B cell (primary cell): ENCODE results near the gene HSPA12A. TPM values are rescaled to one million over a fixed set of nuclear protein-coding genes. Genes with fewer than 3 reads are reported as not detected.

Source experiments
- ATAC-seq: fragments of 200-7000 bp; cut with Tn5 transposase; one replicate; pipeline ENCODE4 v1.10.0; 2021; ENCODE audit warnings: low read depth, mild to moderate bottlenecking, moderate number of reproducible peaks, moderate library complexity
- CTCF ChIA-PET: fragments of 350-600 bp; sonication (Branson Sonifier 250); formaldehyde crosslinking; loops from one replicate; lab custom pipeline; 2021; ENCODE audit warnings: antibody characterized with exemption, inconsistent platforms; lab: Charles Lee
- POLR2A ChIA-PET: fragments of 350-600 bp; sonication (Branson Sonifier 250); formaldehyde crosslinking; loops from one replicate; lab custom pipeline; 2021; ENCODE audit warnings: antibody characterized with exemption; lab: Charles Lee
- DNase-seq: peaks from one replicate; pipeline ENCODE4 v3.0.0; 2013
- H2AFZ ChIP-seq: 2 replicates; pipeline ENCODE4 v1.6.1; 2012; ENCODE audit warnings: mild to moderate bottlenecking, low read depth, low read length; ENCODE audit not compliant: insufficient read depth, poor library complexity, severe bottlenecking
- H3K27ac ChIP-seq, 2 donors: 1 replicate in 1 of 2; 2 replicates in 1 of 2; pipeline ENCODE4 v1.5.1; 2012 to 2013; ENCODE audit warnings: low read length in 2 of 2, mild to moderate bottlenecking in 2 of 2, moderate library complexity in 1 of 2
- H3K27me3 ChIP-seq, 4 experiments: fragments of 200-600 bp in 1 of 4; sonication (generic) in 1 of 4; replicated peaks in 1 of 4; 1 replicate in 2 of 4; 2 replicates in 2 of 4; pipeline versions ENCODE4 v1.6.1 to v1.7.0; 2013 to 2016; ENCODE audit warnings: low read length in 3 of 4, mild to moderate bottlenecking in 2 of 4, mixed read lengths in 1 of 4, moderate library complexity in 1 of 4; ENCODE audit not compliant: insufficient read depth in 4 of 4, control insufficient read depth in 3 of 4; ENCODE audit errors: control extremely low read depth in 1 of 4
- H3K36me3 ChIP-seq, 2 experiments: replicated peaks in 1 of 2; 1 replicate in 1 of 2; 2 replicates in 1 of 2; pipeline versions ENCODE4 v1.6.1 to v1.7.1; 2013; ENCODE audit warnings: low read length in 1 of 2; ENCODE audit not compliant: insufficient read depth in 2 of 2, control insufficient read depth in 1 of 2; ENCODE audit errors: control extremely low read depth in 1 of 2, extremely low read depth in 1 of 2
- H3K4me1 ChIP-seq, 2 donors: fragments of 200-600 bp in 1 of 2; sonication (generic) in 1 of 2; 1 replicate in 1 of 2; 2 replicates in 1 of 2; pipeline versions ENCODE4 v1.5.1 to v1.6.1; 2013 to 2017; ENCODE audit warnings: low read length in 2 of 2; ENCODE audit not compliant: control insufficient read depth in 2 of 2, insufficient read depth in 2 of 2
- H3K4me2 ChIP-seq: replicated peaks from 2 replicates; pipeline ENCODE3; 2012; ENCODE audit warnings: mild to moderate bottlenecking, low read depth, low read length; ENCODE audit not compliant: poor library complexity, severe bottlenecking
- H3K4me3 ChIP-seq, 5 experiments: fragments of 200-600 bp in 1 of 5; sonication (generic) in 1 of 5; 1 replicate in 3 of 5; 2 replicates in 2 of 5; pipeline versions ENCODE4 v1.5.1 to v1.7.0; 2011 to 2016; ENCODE audit warnings: low read length in 4 of 5, mild to moderate bottlenecking in 4 of 5, low read depth in 2 of 5, control low read depth in 1 of 5, moderate library complexity in 1 of 5; ENCODE audit not compliant: insufficient read depth in 1 of 5; ENCODE audit errors: control extremely low read depth in 1 of 5, extremely low read depth in 1 of 5
- H3K79me2 ChIP-seq: fragments of 200-600 bp; sonication (generic); one replicate; pipeline ENCODE4 v1.6.0; 2016; ENCODE audit warnings: low read length; ENCODE audit not compliant: control insufficient read depth, insufficient read depth
- H3K9ac ChIP-seq: fragments of 200-600 bp; sonication (generic); 2 replicates; pipeline ENCODE4 v1.6.1; 2017; ENCODE audit warnings: mild to moderate bottlenecking, low read length, moderate library complexity
- H3K9me3 ChIP-seq, 3 donors: one replicate each; pipeline versions ENCODE4 v1.6.1 to v1.7.1; 2013; ENCODE audit warnings: low read length in 2 of 3; ENCODE audit not compliant: control insufficient read depth in 2 of 3, insufficient read depth in 1 of 3; ENCODE audit errors: control extremely low read depth in 1 of 3
- H4K20me1 ChIP-seq: 2 replicates; pipeline ENCODE4 v1.6.0; 2012; ENCODE audit warnings: mild to moderate bottlenecking, low read length; ENCODE audit not compliant: insufficient read depth, control insufficient read depth, poor library complexity, severe bottlenecking
- H3K27ac Mint-ChIP-seq: one replicate; pipeline ENCODE4 v1.8.0; 2021; ENCODE audit warnings: mixed read lengths
- H3K27me3 Mint-ChIP-seq: one replicate; pipeline ENCODE4 v1.8.0; 2021; ENCODE audit warnings: mixed read lengths
- H3K4me1 Mint-ChIP-seq: one replicate; pipeline ENCODE4 v1.8.0; 2021; ENCODE audit warnings: mixed read lengths
- H3K4me3 Mint-ChIP-seq: one replicate; pipeline ENCODE4 v1.8.0; 2021; ENCODE audit warnings: mixed read lengths
- H3K9me3 Mint-ChIP-seq: one replicate; pipeline ENCODE4 v1.8.0; 2022; ENCODE audit warnings: mixed read lengths; ENCODE audit not compliant: insufficient read depth
- CTCF ChIP-seq: fragments of 200-600 bp; IDR thresholded peaks from one replicate; pipeline ENCODE4 v1.8.0; 2022; ENCODE audit warnings: antibody characterized with exemption, mild to moderate bottlenecking
- EZH2 ChIP-seq: IDR thresholded peaks from 2 replicates; pipeline ENCODE4 v1.6.1; 2012; ENCODE audit warnings: borderline replicate concordance, low read depth, mild to moderate bottlenecking, moderate library complexity, low read length; ENCODE audit not compliant: insufficient read depth, poor library complexity, severe bottlenecking
- WGBS: methylation state at CpG from one replicate; pipeline ENCODE4 v1.1.5; 2013; ENCODE audit warnings: missing lambda C conversion rate; ENCODE audit not compliant: insufficient coverage; 5-methylcytosine and 5-hydroxymethylcytosine counted together
- intact Hi-C: fragments of 100-400 bp; cut with micrococcal nuclease; formaldehyde crosslinking; loops from one replicate; pipeline ENCODE4 v1.10.0; 2022
- polyA plus RNA-seq: library from polyadenylated mRNA; depleted of rRNA; stranded (reverse); fragments of >200 nt; gene quantifications from 2 replicates; pipeline ENCODE4 v1.2.3, GENCODE V29; 2012
- total RNA-seq, 2 donors: library from RNA; stranded (reverse); fragments of 120-200 nt in 1 of 2; gene quantifications; 1 replicate in 1 of 2; 2 replicates in 1 of 2; pipeline versions ENCODE4 v1.2.3 to v1.2.4, GENCODE V29; 2013 to 2022

The HSPA12A gene
- total and polyA plus RNA-seq, 2 donors (not counting 1 experiment from before 2014, with no cell fraction given), result 2.1 to 17.7 TPM

DNA sequence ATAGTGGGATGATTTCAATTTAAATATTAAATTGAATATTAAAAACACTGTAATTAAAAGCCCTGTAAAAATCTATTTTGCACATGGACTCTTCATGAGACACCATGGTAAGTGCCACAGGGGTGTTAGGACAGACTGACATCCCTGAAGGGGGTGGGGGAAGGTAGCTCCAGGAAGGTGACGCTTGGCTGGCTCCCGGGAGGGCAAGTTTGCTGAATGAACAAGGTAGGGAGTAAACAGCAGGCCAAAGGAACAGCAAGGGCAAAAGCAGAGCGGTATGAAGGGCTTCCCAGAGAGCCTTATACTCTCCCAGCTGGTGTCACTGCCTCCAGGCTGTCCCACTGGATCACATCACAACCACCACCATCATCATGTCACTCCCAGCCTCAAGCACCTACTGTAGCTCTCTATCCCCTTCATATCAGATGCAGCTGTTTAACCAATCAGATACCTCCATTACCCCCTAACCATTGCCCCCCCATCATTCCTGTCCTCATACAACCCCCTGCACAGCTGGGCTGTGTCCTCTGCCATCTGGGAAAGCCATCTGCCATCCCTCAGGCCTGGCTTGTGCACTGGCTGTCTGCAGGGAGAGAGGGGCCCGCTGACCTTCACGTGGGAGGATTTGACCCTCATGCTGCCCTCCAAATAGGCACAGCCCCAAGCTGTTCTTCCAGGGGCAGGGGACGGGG, 19.5 kb downstream of the HSPA12A start:
- no peak overlapping the region for H3K4me3 ChIP-seq
- ATAC-seq, result no peak
- no peak for TF ChIP-seq CTCF
- no peak for TF ChIP-seq EZH2
- intact Hi-C loops, result no loop called here
- CTCF ChIA-PET, result no interaction called here
- H4K20me1 ChIP-seq, result no peaks in the 10 kb centered on the region
- H3K4me1 ChIP-seq, result no peaks in the 10 kb centered on the region
- H3K9ac ChIP-seq, result no peak overlapping the region
- peaks cover 0 to 5% (median 0%) of the 10 kb centered on the region in 3 donors for H3K9me3 ChIP-seq
- Mint-ChIP-seq H3K4me3 (no peak overlapping the region), H3K27ac (no peak overlapping the region), H3K4me1 (no peaks in the 10 kb centered on the region), H3K9me3 (no peaks in the 10 kb centered on the region), H3K27me3 (peaks cover 3% of the 10 kb centered on the region)
- no peak overlapping the region for H3K27ac ChIP-seq
- no peaks in the 10 kb centered on the region for H3K36me3 ChIP-seq
- H2AFZ ChIP-seq, result no peak overlapping the region
- no peak overlapping the region for H3K4me2 ChIP-seq
- WGBS, result 77% methylated on average over 5 of the region's 6 CpGs
- POLR2A ChIA-PET, result no interaction called here
- DNase-seq, result no peak
- peaks cover 0 to 3% (median 0%) of the 10 kb centered on the region in 4 experiments for H3K27me3 ChIP-seq
- no peaks in the 10 kb centered on the region for H3K79me2 ChIP-seq

DNA sequence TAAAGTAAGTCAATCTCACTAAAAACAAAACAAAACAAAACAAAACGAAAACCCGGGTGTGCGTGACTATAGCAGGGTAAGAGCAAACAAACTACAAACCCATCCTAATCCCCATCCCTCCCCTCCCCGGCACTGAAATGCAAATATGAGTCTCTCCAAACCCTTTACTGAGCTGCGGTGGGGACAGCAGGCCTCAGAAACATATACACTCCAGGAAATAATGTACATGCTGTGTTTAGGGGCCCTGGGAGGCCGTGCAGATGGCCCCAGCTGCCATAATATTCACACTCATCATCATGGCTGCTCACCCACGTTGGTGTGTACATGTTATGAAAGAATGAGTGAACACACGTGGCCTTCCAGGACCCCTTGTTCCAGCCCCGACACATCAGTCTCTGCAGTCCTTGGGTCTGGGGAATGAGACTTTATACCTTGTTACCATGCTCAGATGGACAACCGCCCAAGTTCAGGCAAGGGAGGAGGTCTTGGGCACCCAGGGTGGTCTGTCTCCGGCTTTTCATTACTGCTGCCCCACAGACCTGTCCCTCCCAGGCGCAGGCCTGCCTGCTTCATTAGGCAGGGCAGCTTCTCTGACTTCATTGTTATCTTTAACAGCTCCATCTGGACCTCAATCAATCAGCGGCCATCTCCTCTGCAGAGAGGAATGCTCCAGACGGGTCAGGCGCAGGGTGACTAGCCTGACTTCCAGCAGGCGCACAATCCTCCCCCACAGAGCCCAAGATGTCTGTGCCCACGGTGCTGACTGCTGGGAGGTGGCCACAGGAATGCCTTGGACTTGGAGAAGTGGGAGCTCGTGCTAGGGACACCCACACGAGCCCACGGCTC, 20.6 kb downstream of the HSPA12A start:
- Histone ChIP-seq H3K9ac (no peak overlapping the region), H3K4me2 (no peak overlapping the region), H3K36me3 (no peaks in the 10 kb centered on the region), H3K9me3 (peaks cover 0 to 5% (median 0%) of the 10 kb centered on the region in 3 donors), H3K79me2 (no peaks in the 10 kb centered on the region), H4K20me1 (no peaks in the 10 kb centered on the region), H3K27ac (no peak overlapping the region), H3K27me3 (peaks cover 0 to 3% (median 0%) of the 10 kb centered on the region in 4 experiments), H3K4me1 (no peaks in the 10 kb centered on the region), H2AFZ (no peak overlapping the region), H3K4me3 (no peak overlapping the region)
- ChIA-PET CTCF (no interaction called here), POLR2A (no interaction called here)
- intact Hi-C loops, result no loop called here
- no peaks in the 10 kb centered on the region for H3K9me3 Mint-ChIP-seq
- ATAC-seq (no peak), DNase-seq (no peak)
- no peak overlapping the region for H3K27ac Mint-ChIP-seq
- TF ChIP-seq CTCF (no peak), EZH2 (no peak)
- H3K4me1 Mint-ChIP-seq, result no peaks in the 10 kb centered on the region
- no peak overlapping the region for H3K4me3 Mint-ChIP-seq
- H3K27me3 Mint-ChIP-seq, result peaks cover 4% of the 10 kb centered on the region
- WGBS, result 78% methylated on average over 12 of the region's 20 CpGs
